Activated CD8-positive, alpha-beta memory T cell treated with anti-CD3 and anti-CD28 coated beads, Interleukin-2, amount 50 U/mL, for 48 hours (primary cell): Measurements from ENCODE around the gene DNAAF5.
"Not testable (repeated sequence)": the region's sequence is repeated elsewhere in the genome, so short reads cannot be mapped to it uniquely, and the experiment has no call there.

ENCODE experiments used
- DNase-seq: peaks from one replicate; pipeline ENCODE4 v3.0.0-alpha.2; 2020

The DNAAF5 gene

GRCh38 chr7:748446-748845, 21.9 kb downstream of the DNAAF5 start:
- no peak for DNase-seq

GRCh38 chr7:749140-749551, 22.6 kb downstream of the DNAAF5 start:
- DNase-seq, result no peak

GRCh38 chr7:750111-750905, 23.8 kb downstream of the DNAAF5 start:
- no peak for DNase-seq

GRCh38 chr7:751826-752225, 25.3 kb downstream of the DNAAF5 start:
- no peak for DNase-seq

- DNase-seq, result not testable (repeated sequence)
Measured at GRCh38 chr7:752256-752655, 25.8 kb downstream of the DNAAF5 start.

GRCh38 chr7:753190-753589, 26.7 kb downstream of the DNAAF5 start:
- DNase-seq, result no peak

- no peak for DNase-seq
Measured at GRCh38 chr7:754531-755412, 28.3 kb downstream of the DNAAF5 start.

- no peak for DNase-seq
Measured at GRCh38 chr7:755413-755805, 28.9 kb downstream of the DNAAF5 start.

GRCh38 chr7:756231-756927, 29.9 kb downstream of the DNAAF5 start:
- DNase-seq, result no peak

GRCh38 chr7:756928-757560, 30.5 kb downstream of the DNAAF5 start:
- no peak for DNase-seq

- no peak for DNase-seq
Measured at GRCh38 chr7:757741-758163, 31.3 kb downstream of the DNAAF5 start.

- no peak for DNase-seq
Measured at GRCh38 chr7:759569-759968, 33.1 kb downstream of the DNAAF5 start.

GRCh38 chr7:760006-760405, 33.5 kb downstream of the DNAAF5 start:
- DNase-seq, result no peak

- DNase-seq, result no peak
Measured at GRCh38 chr7:761101-761500, 34.6 kb downstream of the DNAAF5 start.

GRCh38 chr7:761631-762030, 35.1 kb downstream of the DNAAF5 start:
- no peak for DNase-seq

GRCh38 chr7:762885-763284, 36.4 kb downstream of the DNAAF5 start:
- DNase-seq, result no peak

GRCh38 chr7:763762-764161, 37.3 kb downstream of the DNAAF5 start:
- no peak for DNase-seq

GRCh38 chr7:765383-765782, 38.9 kb downstream of the DNAAF5 start:
- no peak for DNase-seq

GRCh38 chr7:767580-767940, 41.1 kb downstream of the DNAAF5 start:
- no peak for DNase-seq

- DNase-seq, result no peak
Measured at GRCh38 chr7:767941-768731, 41.6 kb downstream of the DNAAF5 start.

GRCh38 chr7:768881-769504, 42.5 kb downstream of the DNAAF5 start:
- no peak for DNase-seq

GRCh38 chr7:770336-770735, 43.8 kb downstream of the DNAAF5 start:
- DNase-seq, result no peak
